KMS-11 (cell line): ENCODE measurements around the gene OR51E1.

Source experiments
- H2AFZ ChIP-seq: fragments of 200-600 bp; sonication (generic); 2 replicates; pipeline ENCODE4 v1.6.1; 2016; ENCODE audit warnings: antibody characterized with exemption, mixed run types, low read depth
- H3K27ac ChIP-seq: fragments of 200-600 bp; sonication (generic); 2 replicates; pipeline ENCODE4 v1.6.1; 2016; ENCODE audit warnings: mild to moderate bottlenecking, mixed run types
- H3K27me3 ChIP-seq: fragments of 200-600 bp; sonication (generic); 2 replicates; pipeline ENCODE4 v1.6.1; 2017; ENCODE audit warnings: mild to moderate bottlenecking, low read depth, mixed run types, moderate library complexity; ENCODE audit not compliant: insufficient read depth
- H3K36me3 ChIP-seq: fragments of 200-600 bp; sonication (generic); 2 replicates; pipeline ENCODE4 v1.6.1; 2017; ENCODE audit warnings: mild to moderate bottlenecking, mixed run types; ENCODE audit not compliant: insufficient read depth
- H3K4me1 ChIP-seq: fragments of 200-600 bp; sonication (generic); 2 replicates; pipeline ENCODE4 v1.6.1; 2016; ENCODE audit warnings: mild to moderate bottlenecking, low read depth, mixed run types; ENCODE audit not compliant: poor library complexity, severe bottlenecking
- H3K4me2 ChIP-seq: fragments of 200-600 bp; sonication (generic); 2 replicates; pipeline ENCODE4 v1.7.0; 2016; ENCODE audit warnings: mild to moderate bottlenecking, mixed run types
- H3K4me3 ChIP-seq: fragments of 200-600 bp; sonication (generic); IDR thresholded peaks from 2 replicates; pipeline ENCODE4 v1.6.1; 2017; ENCODE audit warnings: low read depth, low read length, mixed read lengths; ENCODE audit not compliant: insufficient read depth
- H3K79me2 ChIP-seq: fragments of 200-600 bp; sonication (generic); 2 replicates; pipeline ENCODE4 v1.6.1; 2016; ENCODE audit warnings: low read depth, mixed run types; ENCODE audit not compliant: insufficient read depth
- H3K9ac ChIP-seq: fragments of 200-600 bp; sonication (generic); 2 replicates; pipeline ENCODE4 v1.6.1; 2016; ENCODE audit warnings: mild to moderate bottlenecking, mixed run types
- H4K20me1 ChIP-seq: fragments of 200-600 bp; sonication (generic); 2 replicates; pipeline ENCODE4 v1.6.1; 2016; ENCODE audit warnings: mild to moderate bottlenecking, mixed run types; ENCODE audit not compliant: insufficient read depth
- TF ChIP-seq, protein P1 (sequence below): fragments of 200-600 bp; sonication (generic); conservative IDR thresholded peaks from 2 replicates; pipeline ENCODE4 v1.6.1; 2017; ENCODE audit warnings: low read depth, mild to moderate bottlenecking, antibody characterized with exemption, low read length, moderate library complexity, mixed read lengths

The OR51E1 gene

GRCh38 chr11:4619514-4619913 is 24.3 kb upstream of the OR51E1 start:
- no peak overlapping the region for H2AFZ ChIP-seq
- H3K79me2 ChIP-seq, result no peaks in the 10 kb centered on the region
- TF ChIP-seq, protein P1, sequence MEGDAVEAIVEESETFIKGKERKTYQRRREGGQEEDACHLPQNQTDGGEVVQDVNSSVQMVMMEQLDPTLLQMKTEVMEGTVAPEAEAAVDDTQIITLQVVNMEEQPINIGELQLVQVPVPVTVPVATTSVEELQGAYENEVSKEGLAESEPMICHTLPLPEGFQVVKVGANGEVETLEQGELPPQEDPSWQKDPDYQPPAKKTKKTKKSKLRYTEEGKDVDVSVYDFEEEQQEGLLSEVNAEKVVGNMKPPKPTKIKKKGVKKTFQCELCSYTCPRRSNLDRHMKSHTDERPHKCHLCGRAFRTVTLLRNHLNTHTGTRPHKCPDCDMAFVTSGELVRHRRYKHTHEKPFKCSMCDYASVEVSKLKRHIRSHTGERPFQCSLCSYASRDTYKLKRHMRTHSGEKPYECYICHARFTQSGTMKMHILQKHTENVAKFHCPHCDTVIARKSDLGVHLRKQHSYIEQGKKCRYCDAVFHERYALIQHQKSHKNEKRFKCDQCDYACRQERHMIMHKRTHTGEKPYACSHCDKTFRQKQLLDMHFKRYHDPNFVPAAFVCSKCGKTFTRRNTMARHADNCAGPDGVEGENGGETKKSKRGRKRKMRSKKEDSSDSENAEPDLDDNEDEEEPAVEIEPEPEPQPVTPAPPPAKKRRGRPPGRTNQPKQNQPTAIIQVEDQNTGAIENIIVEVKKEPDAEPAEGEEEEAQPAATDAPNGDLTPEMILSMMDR, result no peak
- H3K27me3 ChIP-seq, result no peaks in the 10 kb centered on the region
- no peaks in the 10 kb centered on the region for H4K20me1 ChIP-seq
- no peaks in the 10 kb centered on the region for H3K36me3 ChIP-seq
- no peak overlapping the region for H3K4me2 ChIP-seq
- no peak overlapping the region for H3K9ac ChIP-seq
- H3K4me3 ChIP-seq, result no peak overlapping the region
- H3K27ac ChIP-seq, result no peak overlapping the region
- H3K4me1 ChIP-seq, result no peaks in the 10 kb centered on the region

GRCh38 chr11:4626207-4627099 is 17.3 kb upstream of the OR51E1 start:
- no peaks in the 10 kb centered on the region for H3K36me3 ChIP-seq
- H3K27me3 ChIP-seq, result no peaks in the 10 kb centered on the region
- H4K20me1 ChIP-seq, result no peaks in the 10 kb centered on the region
- no peak overlapping the region for H3K9ac ChIP-seq
- H3K79me2 ChIP-seq, result no peaks in the 10 kb centered on the region
- peak overlapping the region; percentile 3; the same call in 1 of the 2 replicates for H2AFZ ChIP-seq
- no peak overlapping the region for H3K4me2 ChIP-seq
- H3K27ac ChIP-seq, result no peak overlapping the region
- TF ChIP-seq, protein P1, result peak; percentile 87
- H3K4me1 ChIP-seq, result no peaks in the 10 kb centered on the region
- no peak overlapping the region for H3K4me3 ChIP-seq

DNA sequence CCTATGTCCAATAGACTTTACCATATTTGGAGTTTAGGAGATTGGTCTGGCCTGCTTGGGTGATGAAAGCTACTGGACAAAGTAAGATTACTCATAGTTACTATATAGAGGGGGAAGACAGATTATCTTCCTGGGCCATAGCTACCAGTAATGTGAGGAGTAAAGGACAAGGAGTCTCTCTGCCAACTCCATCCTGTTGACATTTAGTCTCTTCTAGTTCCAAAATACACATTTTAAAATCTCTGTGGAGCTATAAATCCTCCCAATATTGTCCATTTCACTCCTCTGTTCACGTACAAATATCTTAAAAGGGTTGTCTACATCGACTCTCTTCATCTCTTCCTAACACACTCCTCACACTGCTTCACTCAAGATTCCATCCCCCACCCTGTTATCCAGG is 7.6 kb upstream of the OR51E1 start:
- no peaks in the 10 kb centered on the region for H3K4me1 ChIP-seq
- no peaks in the 10 kb centered on the region for H3K27me3 ChIP-seq
- H4K20me1 ChIP-seq, result no peaks in the 10 kb centered on the region
- H3K9ac ChIP-seq, result no peak overlapping the region
- no peak overlapping the region for H3K4me3 ChIP-seq
- no peak overlapping the region for H3K27ac ChIP-seq
- H2AFZ ChIP-seq, result no peak overlapping the region
- TF ChIP-seq, protein P1, result no peak
- H3K36me3 ChIP-seq, result no peaks in the 10 kb centered on the region
- no peaks in the 10 kb centered on the region for H3K79me2 ChIP-seq
- no peak overlapping the region for H3K4me2 ChIP-seq

GRCh38 chr11:4636962-4637661 is 6.7 kb upstream of the OR51E1 start, which contains the start of gene OR51D1:
OR51D1 (plus strand) TSS chr11:4637477; CDS start chr11:4639791, 2,314 bp downstream.
- peak within 1 kb of the TSS; percentile 33; the same call in 1 of the 2 replicates for H3K4me2 ChIP-seq
- H3K27ac ChIP-seq, result no peak within 1 kb of the TSS
- H3K4me1 ChIP-seq, result no peaks in the 10 kb centered on the region
- H3K9ac ChIP-seq, result no peak within 1 kb of the TSS
- TF ChIP-seq, protein P1, result peak; percentile 82
- no peaks in the 10 kb centered on the region for H3K27me3 ChIP-seq
- no peak within 1 kb of the TSS for H3K4me3 ChIP-seq
- H3K36me3 ChIP-seq, result no peaks in the 10 kb centered on the region
- H2AFZ ChIP-seq, result peak within 1 kb of the TSS; percentile 74
- H4K20me1 ChIP-seq, result no peaks in the 10 kb centered on the region
- H3K79me2 ChIP-seq, result no peaks in the 10 kb centered on the region
